Neural progenitor cell (in vitro differentiated cells): ENCODE measurements around the gene GNAS-AS1. TPM values are rescaled to one million over a fixed set of nuclear protein-coding genes. Genes with fewer than 3 reads are reported as not detected.

ENCODE experiments used
- DNase-seq: peaks from one replicate; pipeline ENCODE4 v3.0.0-alpha.2; 2016; ENCODE audit warnings: low spot score
- H2AFZ ChIP-seq: fragments of 200-600 bp; sonication (generic); replicated peaks from 2 replicates; pipeline ENCODE4 v1.6.1; 2016; ENCODE audit warnings: antibody characterized with exemption
- H3F3A ChIP-seq: fragments of 200-600 bp; sonication (generic); 2 replicates; pipeline ENCODE4 v1.6.1; 2016; ENCODE audit warnings: antibody characterized with exemption, low read depth
- H3K27ac ChIP-seq: fragments of 200-600 bp; sonication (generic); 2 replicates; pipeline ENCODE4 v1.5.1; 2016; ENCODE audit warnings: mild to moderate bottlenecking
- H3K27me3 ChIP-seq: fragments of 200-600 bp; sonication (generic); 2 replicates; pipeline ENCODE4 v1.6.1; 2016; ENCODE audit warnings: mild to moderate bottlenecking, moderate library complexity
- H3K36me3 ChIP-seq: fragments of 200-600 bp; sonication (generic); 2 replicates; pipeline ENCODE4 v1.5.1; 2016
- H3K4me1 ChIP-seq: fragments of 200-600 bp; sonication (generic); 2 replicates; pipeline ENCODE4 v1.6.1; 2016; ENCODE audit warnings: mixed run types
- H3K4me2 ChIP-seq: fragments of 200-600 bp; sonication (generic); 2 replicates; pipeline ENCODE4 v1.6.1; 2016
- H3K4me3 ChIP-seq: fragments of 200-600 bp; sonication (generic); 2 replicates; pipeline ENCODE4 v1.5.1; 2016
- H3K79me2 ChIP-seq: fragments of 200-600 bp; sonication (generic); 2 replicates; pipeline ENCODE4 v1.6.1; 2016; ENCODE audit warnings: low read depth
- H3K9ac ChIP-seq: fragments of 200-600 bp; sonication (generic); 2 replicates; pipeline ENCODE4 v1.6.1; 2016
- H3K9me3 ChIP-seq: fragments of 200-600 bp; sonication (generic); 2 replicates; pipeline ENCODE4 v1.5.1; 2016; ENCODE audit warnings: low read depth
- H4K20me1 ChIP-seq: fragments of 200-600 bp; sonication (generic); 2 replicates; pipeline ENCODE4 v1.6.1; 2016; ENCODE audit warnings: low read depth
- H3K27ac Mint-ChIP-seq: 3 replicates; pipeline ENCODE4 v1.8.0; 2021; ENCODE audit warnings: mixed read lengths
- H3K27me3 Mint-ChIP-seq: 2 replicates; pipeline ENCODE4 v1.8.0; 2022; ENCODE audit warnings: low read depth, mild to moderate bottlenecking, inconsistent platforms, moderate library complexity, mixed read lengths; ENCODE audit not compliant: insufficient read depth
- H3K36me3 Mint-ChIP-seq: 3 replicates; pipeline ENCODE4 v1.8.0; 2021; ENCODE audit warnings: mixed read lengths
- H3K4me1 Mint-ChIP-seq: 3 replicates; pipeline ENCODE4 v1.8.0; 2021; ENCODE audit warnings: mixed read lengths
- H3K4me3 Mint-ChIP-seq: 3 replicates; pipeline ENCODE4 v1.8.0; 2021; ENCODE audit warnings: mild to moderate bottlenecking, moderate library complexity, mixed read lengths
- H3K9me3 Mint-ChIP-seq: 3 replicates; pipeline ENCODE4 v1.8.0; 2020; ENCODE audit warnings: mixed read lengths
- EZH2 ChIP-seq: fragments of 200-600 bp; sonication (generic); IDR thresholded peaks from 2 replicates; pipeline ENCODE4 v1.6.1; 2017; ENCODE audit warnings: antibody characterized with exemption, mild to moderate bottlenecking, moderate library complexity
- EZH2phosphoT487 ChIP-seq: fragments of 200-600 bp; sonication (generic); IDR thresholded peaks from 2 replicates; pipeline ENCODE4 v1.6.1; 2017; ENCODE audit warnings: antibody characterized with exemption
- total RNA-seq: library from RNA; depleted of rRNA; stranded (reverse); fragments of >200 nt; gene quantifications from 2 replicates; pipeline ENCODE4 v1.2.3, GENCODE V29; 2015; ENCODE audit warnings: low replicate concordance
- TF ChIP-seq, protein P1 (sequence below): fragments of 200-600 bp; sonication (generic); IDR thresholded peaks from 2 replicates; pipeline ENCODE4 v1.5.1; 2017; ENCODE audit warnings: antibody characterized with exemption, mild to moderate bottlenecking

The GNAS-AS1 gene
- total RNA-seq, 1 donor from 2014 or later = 5.8 TPM

GRCh38 chr20:58854638-58855471 is 4.2 kb upstream of the GNAS-AS1 start:
- Histone ChIP-seq H3K9ac (no peak overlapping the region), H3K27me3 (peaks cover 85% of the 10 kb centered on the region), H3K9me3 (no peaks in the 10 kb centered on the region), H3K4me2 (peak overlapping the region; percentile 73), H3K36me3 (no peaks in the 10 kb centered on the region), H3K4me3 (peak overlapping the region; percentile 41), H3K4me1 (no peaks in the 10 kb centered on the region), H3K79me2 (peaks cover 8% of the 10 kb centered on the region), H3K27ac (no peak overlapping the region), H4K20me1 (peaks cover 6% of the 10 kb centered on the region), H2AFZ (peak overlapping the region; percentile 40), H3F3A (peaks cover 5% of the 10 kb centered on the region)
- peak; percentile 56 for DNase-seq
- peaks cover 47% of the 10 kb centered on the region for H3K27me3 Mint-ChIP-seq
- no peak overlapping the region for H3K27ac Mint-ChIP-seq
- H3K36me3 Mint-ChIP-seq = no peaks in the 10 kb centered on the region
- H3K4me1 Mint-ChIP-seq = peaks cover 6% of the 10 kb centered on the region
- H3K9me3 Mint-ChIP-seq = peaks cover 14% of the 10 kb centered on the region
- peak overlapping the region; percentile 69 for H3K4me3 Mint-ChIP-seq
- TF ChIP-seq EZH2 = peak; percentile 89
- TF ChIP-seq, protein P1, sequence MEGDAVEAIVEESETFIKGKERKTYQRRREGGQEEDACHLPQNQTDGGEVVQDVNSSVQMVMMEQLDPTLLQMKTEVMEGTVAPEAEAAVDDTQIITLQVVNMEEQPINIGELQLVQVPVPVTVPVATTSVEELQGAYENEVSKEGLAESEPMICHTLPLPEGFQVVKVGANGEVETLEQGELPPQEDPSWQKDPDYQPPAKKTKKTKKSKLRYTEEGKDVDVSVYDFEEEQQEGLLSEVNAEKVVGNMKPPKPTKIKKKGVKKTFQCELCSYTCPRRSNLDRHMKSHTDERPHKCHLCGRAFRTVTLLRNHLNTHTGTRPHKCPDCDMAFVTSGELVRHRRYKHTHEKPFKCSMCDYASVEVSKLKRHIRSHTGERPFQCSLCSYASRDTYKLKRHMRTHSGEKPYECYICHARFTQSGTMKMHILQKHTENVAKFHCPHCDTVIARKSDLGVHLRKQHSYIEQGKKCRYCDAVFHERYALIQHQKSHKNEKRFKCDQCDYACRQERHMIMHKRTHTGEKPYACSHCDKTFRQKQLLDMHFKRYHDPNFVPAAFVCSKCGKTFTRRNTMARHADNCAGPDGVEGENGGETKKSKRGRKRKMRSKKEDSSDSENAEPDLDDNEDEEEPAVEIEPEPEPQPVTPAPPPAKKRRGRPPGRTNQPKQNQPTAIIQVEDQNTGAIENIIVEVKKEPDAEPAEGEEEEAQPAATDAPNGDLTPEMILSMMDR = no peak
- TF ChIP-seq EZH2phosphoT487 = peak; percentile 92

DNA sequence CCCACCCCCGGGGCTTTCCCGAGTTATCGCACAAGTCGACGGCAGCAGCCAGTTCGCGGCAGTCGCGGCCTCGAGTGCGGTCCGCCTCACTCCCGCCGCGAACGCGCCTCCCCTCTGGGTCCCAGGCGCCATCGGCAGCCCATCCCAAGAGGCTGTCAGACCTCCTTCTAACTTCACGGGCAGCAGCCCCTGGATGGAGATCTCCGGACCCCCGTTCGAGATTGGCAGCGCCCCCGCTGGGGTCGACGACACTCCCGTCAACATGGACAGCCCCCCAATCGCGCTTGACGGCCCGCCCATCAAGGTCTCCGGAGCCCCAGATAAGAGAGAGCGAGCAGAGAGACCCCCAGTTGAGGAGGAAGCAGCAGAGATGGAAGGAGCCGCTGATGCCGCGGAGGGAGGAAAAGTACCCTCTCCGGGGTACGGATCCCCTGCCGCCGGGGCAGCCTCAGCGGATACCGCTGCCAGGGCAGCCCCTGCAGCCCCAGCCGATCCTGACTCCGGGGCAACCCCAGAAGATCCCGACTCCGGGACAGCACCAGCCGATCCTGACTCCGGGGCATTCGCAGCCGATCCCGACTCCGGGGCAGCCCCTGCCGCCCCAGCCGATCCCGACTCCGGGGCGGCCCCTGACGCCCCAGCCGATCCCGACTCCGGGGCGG is 3.4 kb upstream of the GNAS-AS1 start:
- peaks cover 12% of the 10 kb centered on the region for H3K4me1 Mint-ChIP-seq
- H3K4me3 Mint-ChIP-seq = peak overlapping the region; percentile 76
- Histone ChIP-seq H2AFZ (no peak overlapping the region), H3F3A (peaks cover 5% of the 10 kb centered on the region), H3K4me3 (peak overlapping the region; percentile 41), H3K79me2 (peaks cover 16% of the 10 kb centered on the region), H3K9me3 (no peaks in the 10 kb centered on the region), H3K27ac (no peak overlapping the region), H3K27me3 (peaks cover 82% of the 10 kb centered on the region), H3K4me1 (peaks cover 6% of the 10 kb centered on the region), H3K9ac (no peak overlapping the region), H3K36me3 (no peaks in the 10 kb centered on the region), H4K20me1 (peaks cover 12% of the 10 kb centered on the region), H3K4me2 (peak overlapping the region; percentile 73)
- DNase-seq = peak; percentile 41
- H3K27me3 Mint-ChIP-seq = peaks cover 47% of the 10 kb centered on the region
- H3K9me3 Mint-ChIP-seq = peaks cover 14% of the 10 kb centered on the region
- no peak overlapping the region for H3K27ac Mint-ChIP-seq
- no peaks in the 10 kb centered on the region for H3K36me3 Mint-ChIP-seq
- TF ChIP-seq EZH2 = peak; percentile 93
- TF ChIP-seq, protein P1 = no peak

- Histone ChIP-seq H3K4me2 (peak overlapping the region; percentile 73), H3K79me2 (peaks cover 22% of the 10 kb centered on the region), H3K36me3 (no peaks in the 10 kb centered on the region), H3K4me3 (no peak overlapping the region), H3K9ac (no peak overlapping the region), H3K4me1 (peaks cover 12% of the 10 kb centered on the region), H3K27ac (no peak overlapping the region), H3K27me3 (peaks cover 75% of the 10 kb centered on the region), H4K20me1 (peaks cover 18% of the 10 kb centered on the region), H3K9me3 (no peaks in the 10 kb centered on the region), H2AFZ (no peak overlapping the region), H3F3A (peaks cover 5% of the 10 kb centered on the region)
- H3K4me3 Mint-ChIP-seq = no peak overlapping the region
- H3K9me3 Mint-ChIP-seq = peaks cover 14% of the 10 kb centered on the region
- H3K27me3 Mint-ChIP-seq = peaks cover 49% of the 10 kb centered on the region
- TF ChIP-seq EZH2phosphoT487 = no peak
- TF ChIP-seq EZH2 = no peak
- TF ChIP-seq, protein P1 = no peak
- H3K4me1 Mint-ChIP-seq = peaks cover 12% of the 10 kb centered on the region
- DNase-seq = no peak
- no peak overlapping the region for H3K27ac Mint-ChIP-seq
- no peaks in the 10 kb centered on the region for H3K36me3 Mint-ChIP-seq
Observed at GRCh38 chr20:58853466-58853865, 2.8 kb upstream of the GNAS-AS1 start.
